Activated T-helper 1 cell treated with Interleukin-2 at 50 U/mL for 16 hours (primary cell): ENCODE data around the gene RTN1.

ENCODE experiments used
- DNase-seq: peaks from one replicate; pipeline ENCODE4 v3.0.0-alpha.2; 2020; ENCODE audit warnings: low read depth

Gene RTN1

DNA sequence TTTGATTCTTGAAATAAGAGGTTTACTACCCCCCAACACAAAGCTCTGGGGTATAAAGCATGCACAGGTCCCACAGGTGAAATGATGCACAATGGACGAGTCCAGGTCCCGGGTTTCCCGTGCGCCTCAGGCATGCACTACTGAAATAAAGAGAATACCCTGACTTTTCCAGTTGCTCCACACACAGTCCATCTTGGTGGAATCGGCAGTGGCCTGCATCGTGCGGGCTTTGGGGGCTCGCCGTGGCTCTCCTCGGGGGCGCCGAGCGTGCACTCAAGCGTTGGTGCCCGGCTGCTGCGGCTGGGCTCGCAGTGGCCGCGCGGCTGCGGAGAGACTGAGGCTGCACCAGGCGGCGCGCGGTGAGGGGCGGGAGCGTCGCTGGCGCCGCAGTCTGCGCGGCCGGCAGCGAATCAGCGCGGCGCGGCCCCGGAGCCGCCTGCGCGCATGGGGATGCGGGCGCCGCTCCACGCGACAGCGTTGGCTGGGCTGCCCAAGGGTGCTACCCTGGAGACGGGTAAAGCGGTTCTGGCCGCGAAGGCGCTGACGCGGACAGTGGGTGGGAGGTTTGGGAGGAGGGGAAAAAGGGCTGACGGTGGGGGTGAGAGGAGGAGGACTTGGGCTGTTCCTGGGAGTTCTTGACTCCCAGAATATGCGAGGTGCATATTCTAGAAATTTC, 240.2 kb downstream of the RTN1 start:
- no peak for DNase-seq

DNA sequence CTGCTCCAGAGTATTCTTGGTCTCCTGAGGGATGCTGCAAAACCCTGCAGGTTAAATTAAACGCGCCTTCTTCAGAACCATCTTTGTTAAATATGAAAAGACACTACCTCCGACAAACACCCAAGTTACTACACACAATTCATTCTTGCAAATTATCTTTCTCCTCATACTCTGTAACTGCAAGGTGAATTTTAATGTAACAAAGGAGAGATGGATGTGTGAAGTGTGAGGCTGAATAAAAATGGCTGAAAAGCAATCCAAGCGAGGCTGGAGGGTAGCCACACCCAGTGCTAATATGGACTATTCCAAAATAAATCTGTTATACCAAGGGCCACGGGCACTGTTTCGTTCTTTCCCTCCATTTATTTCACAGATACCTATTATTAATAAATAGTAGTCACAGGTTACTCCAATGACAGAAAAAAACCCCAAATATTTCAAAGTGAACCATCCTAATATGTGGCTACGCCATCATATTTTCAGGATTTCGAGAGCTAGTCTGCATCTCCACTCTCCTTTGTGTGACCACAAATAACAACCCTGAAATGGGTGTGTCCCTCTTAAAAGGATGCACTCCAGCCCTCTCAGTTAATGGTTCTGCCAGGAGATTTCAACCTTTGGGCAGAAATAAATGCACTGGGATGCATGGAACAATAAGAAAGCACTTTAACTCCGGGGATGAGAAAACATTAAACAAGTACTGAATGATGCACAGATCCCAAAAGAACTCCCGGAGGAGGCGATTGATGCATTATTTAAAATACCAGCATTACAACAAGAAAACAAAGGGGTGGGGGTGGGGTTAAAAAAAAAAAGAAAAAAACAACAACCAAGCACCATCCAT, 240.9 kb downstream of the RTN1 start:
- DNase-seq = no peak

DNA sequence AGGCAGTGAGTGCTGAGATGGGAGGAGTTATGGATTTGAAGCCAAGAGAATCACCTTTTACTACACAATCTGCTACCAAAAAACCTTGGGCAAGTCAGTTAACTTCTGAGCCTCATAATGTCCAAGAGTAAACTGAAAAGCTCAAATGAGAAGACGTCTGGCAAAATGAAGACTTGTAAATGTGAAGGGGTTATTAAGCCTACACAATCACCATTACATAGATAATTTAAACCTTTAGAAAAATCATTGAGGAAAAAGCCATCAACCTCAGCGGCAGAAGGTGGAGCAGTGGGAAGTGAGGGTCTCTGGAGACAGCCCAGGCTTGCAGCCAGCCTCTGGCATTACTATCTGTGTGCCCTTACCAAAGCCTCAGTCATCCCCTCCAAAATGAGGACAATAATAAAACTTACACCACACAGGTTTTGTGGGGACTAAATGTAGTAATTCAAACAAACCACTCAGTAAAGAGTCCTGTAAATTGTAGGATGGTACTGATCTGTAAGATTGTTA, 243.5 kb downstream of the RTN1 start:
- DNase-seq = no peak

DNA sequence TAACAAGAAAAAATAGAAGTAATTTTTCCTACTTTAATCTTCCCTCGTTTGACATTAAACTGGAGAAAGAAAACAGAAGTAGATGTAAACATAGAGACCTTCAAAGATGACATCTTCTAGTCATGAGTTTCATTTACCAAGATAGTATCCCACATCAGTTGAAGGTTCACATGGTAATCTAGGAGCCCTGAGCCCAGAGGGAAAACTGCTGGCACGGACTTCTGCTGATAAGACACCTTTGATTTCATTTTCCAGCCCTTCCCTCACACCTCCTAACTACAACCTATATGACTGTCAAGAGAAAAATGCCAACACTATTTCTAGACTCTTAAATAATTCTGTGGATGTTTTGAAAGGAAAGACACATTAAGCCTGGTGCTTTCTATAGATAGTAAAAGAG, 247.9 kb downstream of the RTN1 start:
- DNase-seq = no peak

DNA sequence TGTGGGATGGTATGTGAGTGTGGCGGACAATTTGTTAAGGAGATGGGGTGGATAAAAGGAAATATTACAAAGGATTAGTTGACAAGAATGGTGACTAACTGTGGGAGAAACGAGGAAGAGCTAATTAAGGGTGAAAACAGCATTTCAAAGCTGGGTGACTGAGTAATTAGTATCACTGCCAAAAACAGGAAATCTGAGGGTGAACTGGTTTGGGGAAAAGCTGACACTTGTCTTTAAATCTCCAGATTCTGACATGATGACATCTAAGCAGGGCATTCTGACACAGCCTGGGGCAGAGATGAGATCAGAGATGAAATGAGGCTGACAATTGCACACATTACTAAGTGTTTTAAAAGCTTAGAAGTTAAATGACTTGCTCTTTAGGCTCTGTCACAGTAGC, 251.5 kb downstream of the RTN1 start:
- DNase-seq = no peak

DNA sequence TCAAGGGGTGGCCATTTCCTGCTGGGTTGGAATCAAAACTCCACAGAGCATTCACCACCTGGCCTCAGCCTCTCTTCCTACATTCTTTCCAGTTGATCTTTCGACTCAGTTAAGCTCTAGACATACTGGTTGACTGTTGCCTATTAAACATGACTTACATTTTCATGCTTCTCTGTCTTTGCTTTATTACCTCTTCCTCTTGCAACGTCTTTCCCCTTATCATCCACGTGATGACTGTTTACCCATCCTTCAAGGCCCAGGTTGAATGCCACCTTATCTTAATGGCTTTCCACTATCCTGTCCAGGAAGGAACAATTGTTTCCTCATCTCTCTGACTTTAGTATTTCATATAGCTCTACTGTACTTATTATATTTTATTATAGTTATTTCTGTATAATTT, 269.5 kb downstream of the RTN1 start:
- no peak for DNase-seq

DNA sequence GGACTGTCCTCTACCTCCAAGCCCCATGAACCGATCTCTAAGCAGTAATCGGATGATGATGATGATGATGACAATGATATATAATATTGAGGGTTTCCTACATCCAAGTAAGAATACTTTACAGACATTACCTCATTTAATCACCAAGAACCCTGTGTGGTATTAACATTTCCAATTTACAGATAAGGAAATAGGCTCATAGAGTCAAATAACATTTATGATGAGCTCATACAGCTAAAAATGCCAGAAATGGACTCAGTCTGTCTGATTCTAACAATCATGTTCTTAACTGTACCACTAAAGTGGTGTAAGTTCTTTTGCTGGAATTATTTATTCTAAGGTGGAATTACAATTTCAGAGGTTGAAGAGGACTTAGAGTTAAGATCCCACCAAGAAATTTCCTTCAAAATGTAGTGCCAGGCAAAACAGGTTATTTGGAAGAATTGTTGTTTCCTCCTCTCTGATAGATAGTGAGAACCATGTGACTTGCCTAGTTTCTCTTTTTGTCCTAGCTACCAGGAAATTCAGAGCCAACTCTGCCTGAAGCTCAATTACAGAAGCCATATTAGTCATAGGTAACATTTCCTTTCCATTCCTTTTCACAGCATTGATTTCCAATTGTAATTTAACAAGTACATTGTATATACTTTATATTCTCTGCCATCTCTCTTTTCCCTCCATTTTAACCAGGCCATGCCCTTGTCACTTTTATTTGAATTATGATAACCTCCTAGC, 270.2 kb downstream of the RTN1 start:
- no peak for DNase-seq

DNA sequence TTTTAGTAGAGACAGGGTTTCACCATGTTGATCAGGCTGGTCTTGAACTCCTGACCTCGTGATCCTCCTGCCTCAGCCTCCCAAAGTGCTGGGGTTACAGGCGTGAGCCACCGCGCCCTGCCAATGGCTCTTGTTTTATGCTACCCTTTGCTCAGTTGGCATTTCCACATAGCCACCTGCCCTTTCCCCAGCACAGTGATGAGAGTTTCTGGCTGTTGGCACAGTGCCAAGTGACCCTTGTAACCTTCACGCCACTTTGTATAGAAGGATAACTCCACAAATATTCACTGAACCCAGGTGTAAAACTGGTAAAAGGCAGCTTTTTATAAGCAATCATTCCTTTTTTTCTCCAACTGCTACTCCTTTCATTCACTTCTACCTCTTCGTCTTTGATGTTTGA, 275.5 kb downstream of the RTN1 start:
- DNase-seq = no peak

DNA sequence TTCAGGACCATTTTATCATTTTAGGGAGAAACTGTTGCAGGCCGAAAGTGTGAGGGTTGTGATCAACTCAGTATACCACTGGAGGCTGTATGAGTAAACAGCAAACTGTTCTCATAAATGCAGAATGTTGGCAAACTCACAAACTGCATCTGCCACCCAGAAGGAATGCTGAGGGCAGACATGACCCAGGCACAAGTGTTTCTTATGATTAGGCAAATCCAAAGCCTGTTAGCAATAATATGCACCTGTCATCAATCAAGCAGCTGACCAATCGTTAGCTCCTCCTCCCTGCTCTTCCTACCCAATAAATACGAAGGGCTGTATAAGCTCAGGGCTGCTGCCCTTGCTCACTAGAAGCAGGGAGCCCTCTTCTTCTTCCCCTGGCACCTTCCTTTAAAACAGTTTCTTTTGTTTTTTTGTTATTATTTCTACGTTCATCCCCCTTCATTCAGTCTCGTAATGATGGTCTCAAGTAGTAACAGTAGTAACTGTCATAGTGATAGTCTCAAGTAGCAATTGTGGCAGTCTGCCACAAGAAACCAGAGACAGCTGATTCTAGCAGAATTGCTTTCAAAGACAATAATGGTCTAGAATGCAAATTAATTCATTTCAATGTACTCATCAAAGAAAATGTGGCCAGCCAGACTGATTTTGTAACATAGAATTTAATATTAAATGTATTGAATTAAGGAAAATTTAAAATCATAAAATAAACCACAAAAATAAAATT, 278.8 kb downstream of the RTN1 start:
- no peak for DNase-seq

DNA sequence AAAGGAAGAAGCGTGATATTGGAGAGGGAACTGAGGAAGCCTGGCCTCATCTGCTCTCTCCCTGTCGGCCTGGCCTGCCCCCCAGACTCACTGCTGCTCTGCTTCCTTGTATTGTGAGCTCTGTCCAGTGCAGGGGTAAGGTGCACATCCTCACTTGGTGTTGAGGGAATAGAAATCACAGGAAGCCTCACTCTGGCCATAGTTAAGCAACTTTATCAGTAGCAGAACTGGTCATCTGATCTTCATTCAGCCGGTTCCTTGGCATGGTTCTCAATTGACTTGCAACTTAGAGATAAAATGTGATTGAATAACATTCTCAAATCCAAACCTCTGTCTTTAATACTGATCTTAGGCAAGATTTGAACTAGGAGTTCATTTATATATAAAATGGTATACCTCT, 282.5 kb downstream of the RTN1 start:
- DNase-seq = no peak

DNA sequence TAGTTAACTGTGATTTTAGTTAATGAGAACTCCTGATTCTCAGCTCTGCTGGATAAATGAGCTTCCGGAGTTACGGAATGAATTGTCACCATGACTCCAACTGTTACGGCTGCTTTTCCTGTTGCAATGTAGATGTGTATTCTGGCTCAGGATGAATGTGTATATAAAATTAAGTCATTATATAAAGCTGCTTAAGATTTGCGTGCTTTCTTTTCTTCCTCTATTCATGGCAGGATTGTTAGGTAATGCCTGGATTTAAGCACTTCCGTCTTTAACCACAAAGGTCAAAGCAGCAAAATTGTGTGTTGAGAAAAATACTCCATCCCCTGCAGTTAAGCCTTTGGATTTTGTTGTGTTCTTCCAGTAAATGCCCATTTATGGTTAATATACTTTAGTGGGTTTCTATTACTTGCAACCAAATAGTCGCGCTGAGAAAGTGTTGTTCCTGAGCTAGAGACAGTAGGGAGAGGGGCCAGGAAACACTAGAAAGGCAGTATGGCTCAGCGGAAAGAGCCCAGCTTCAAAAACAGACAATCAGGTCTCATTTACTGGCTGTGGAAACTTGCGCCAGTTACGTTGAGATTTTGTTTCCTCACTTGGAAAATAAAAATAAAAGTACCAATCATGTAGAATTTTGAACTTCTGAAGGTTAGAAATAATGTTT, 284.6 kb downstream of the RTN1 start:
- no peak for DNase-seq

DNA sequence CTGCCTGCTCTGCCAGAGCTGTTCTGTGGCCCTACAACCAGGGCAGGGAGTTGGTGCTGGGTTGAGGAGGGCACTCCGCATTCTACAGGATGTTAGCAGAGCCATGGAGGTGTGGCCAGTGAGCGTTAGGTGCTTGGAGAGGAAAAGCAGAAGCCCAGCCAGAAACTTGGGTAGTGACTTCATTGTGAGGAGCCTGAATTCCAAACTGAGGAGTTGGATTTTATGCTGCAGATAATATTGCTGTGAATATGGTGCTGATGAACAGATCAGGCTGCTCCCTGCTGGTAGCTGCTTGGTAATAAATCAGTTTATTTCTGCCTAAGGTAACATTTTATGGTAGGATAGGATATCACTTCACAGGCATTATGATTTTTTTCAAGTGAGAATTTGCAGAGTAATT, 286.8 kb downstream of the RTN1 start:
- DNase-seq = no peak

DNA sequence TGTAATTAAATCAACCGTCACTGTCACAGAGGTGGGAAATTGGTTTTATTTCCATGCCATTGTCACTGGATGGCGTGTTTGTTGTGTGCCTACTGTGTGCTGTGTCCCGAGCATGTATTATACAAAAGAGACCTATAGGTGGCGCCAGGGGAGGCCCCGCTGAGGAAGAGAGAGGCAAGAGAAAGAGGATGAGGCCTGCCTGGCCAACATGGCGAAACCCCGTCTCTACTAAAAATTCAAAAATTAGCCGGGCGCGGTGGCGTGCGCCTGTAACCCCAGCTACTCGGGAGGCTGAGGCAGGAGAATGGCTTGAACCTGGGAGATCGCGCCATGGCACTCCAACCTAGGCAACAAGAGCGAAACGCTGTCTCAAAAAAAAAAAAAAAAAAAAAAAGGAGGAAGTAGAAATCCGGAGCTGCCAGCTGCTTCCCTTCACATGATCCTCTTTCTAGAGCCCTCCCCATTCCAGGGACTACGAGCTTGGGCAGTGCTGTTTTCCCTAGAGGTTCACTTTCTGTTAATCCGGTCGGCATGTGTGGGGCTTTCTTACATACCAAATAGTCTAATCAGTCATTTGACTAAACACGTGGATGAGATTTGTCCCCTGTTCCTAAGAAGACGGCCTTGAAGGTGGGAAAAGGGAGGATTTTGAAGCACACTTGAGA, 287.6 kb downstream of the RTN1 start:
- no peak for DNase-seq

DNA sequence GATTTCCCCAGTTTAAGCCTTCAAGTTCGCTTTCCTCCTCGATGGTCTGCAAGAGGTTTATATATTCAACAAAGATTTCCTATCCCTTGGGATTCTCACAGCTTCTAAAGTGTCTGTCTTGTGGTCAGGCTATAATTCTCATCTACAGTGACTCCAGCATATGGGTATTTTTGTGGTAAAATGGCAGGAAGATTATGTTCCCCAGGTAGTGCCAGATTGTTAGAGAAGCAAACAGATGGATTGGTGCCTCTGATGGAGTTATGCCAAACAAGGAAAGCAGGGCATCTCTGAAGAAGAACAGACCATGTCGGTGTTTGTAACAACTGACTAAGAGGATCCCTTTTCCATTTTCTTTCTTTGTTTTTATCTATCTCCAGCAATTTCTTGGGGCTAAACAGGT, 288.4 kb downstream of the RTN1 start:
- DNase-seq = no peak

DNA sequence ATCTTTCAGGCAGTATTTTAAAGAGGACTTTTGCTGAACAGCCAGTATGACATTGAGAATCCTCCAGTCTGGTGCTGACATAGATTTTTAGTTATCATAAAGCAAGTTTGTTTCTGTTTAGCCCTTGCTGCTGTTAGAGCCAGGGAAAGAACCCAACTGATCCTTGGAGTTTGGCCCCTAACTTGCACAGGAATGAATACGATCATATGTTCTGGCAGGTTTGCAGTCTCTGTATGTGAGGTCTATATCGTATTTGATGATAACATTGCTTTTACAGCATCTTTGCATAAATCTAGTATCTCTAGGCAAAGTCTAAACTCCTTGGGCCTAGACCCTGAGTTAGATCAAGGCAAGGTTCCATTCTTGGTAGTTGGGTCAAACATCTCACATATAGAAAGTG, 289.7 kb downstream of the RTN1 start:
- no peak for DNase-seq

DNA sequence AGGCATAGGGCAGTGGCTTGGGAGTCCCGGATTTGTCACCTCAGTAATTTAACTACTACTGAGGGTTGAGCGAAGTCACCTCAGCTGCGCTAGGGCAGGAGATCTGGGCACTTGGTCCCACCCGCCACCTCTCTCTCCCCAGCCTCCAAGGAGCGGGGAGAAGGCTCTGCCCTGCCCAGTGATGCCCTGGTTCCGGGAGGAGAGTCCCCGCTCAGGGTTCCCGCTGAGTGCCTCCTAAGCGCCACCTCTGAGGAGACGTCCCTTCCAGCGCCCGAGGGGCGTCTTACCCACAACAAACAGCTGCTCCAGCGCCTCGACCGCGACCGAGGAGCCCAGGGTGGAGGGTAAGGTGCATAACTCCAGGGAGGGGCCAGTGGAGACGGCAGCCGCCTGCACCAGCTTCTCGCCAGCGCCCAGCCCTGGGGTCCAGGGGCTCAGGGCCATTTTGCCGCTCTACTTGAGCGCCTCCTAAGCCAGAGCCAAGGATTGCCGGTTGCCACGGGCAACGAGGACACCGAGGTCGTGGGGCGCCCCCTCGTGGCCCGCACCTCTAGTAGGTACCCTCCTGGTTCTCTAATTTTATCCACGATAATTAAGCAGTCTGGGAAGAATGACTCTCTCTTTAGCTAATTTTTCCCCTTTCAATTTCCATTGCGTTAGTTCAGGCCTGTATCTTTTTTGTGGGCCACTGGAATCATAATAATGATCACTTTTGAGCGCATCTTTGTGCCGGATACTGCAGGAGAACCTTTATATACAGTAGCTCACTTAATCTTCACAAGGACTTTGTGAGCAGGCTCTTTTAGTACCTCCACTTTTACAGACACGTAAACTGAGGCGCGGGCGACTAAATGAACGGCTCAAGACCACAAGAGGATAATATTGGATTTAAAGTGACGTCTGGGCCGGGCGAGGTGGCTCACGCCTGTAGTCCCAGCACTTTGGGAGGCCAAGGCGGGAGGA, 294.0 kb downstream of the RTN1 start, which contains the start of gene CCDC175:
CCDC175 (minus strand) TSS at position 481 of the 963 bp plus-strand sequence; CDS start at position 444, 37 bp downstream.
- peak; percentile 66 for DNase-seq

DNA sequence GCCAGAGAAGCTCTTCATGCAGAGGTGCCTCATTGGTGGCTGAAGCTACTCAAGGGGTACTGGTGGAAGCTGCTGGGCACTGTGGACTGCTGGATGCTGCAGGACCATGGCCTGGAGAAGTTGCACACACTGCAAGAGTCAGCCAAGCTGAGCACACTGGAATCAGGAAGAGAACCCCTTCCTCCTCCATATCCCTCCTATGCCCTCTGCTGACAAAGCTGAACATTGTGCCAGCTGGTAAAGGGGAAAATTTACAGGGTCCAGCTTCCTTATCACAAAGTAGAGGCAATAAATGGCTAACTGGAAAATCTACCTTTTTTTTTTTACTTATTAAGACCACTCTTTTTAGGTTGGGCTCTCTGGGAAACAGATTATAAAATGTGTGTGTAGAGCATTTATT, 300.5 kb downstream of the RTN1 start:
- no peak for DNase-seq

DNA sequence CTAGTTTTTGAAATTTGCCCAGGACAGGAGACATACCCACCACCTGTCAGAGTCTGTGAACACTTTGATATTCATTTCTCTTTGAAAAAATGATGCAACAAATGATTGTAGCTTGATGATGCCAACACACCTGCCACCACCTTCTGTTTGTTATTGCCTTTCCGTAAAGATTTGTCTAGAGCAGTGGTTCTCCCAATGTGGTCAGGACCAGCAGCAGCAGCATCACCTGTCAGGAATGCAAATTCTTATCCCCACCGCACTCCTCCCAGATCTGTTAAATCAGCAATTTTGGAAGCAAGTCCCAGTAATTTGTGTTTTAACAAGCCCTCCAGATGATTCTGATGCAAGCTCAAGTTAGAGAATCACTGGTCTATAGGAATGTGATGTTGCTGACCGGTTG, 303.9 kb downstream of the RTN1 start:
- no peak for DNase-seq

DNA sequence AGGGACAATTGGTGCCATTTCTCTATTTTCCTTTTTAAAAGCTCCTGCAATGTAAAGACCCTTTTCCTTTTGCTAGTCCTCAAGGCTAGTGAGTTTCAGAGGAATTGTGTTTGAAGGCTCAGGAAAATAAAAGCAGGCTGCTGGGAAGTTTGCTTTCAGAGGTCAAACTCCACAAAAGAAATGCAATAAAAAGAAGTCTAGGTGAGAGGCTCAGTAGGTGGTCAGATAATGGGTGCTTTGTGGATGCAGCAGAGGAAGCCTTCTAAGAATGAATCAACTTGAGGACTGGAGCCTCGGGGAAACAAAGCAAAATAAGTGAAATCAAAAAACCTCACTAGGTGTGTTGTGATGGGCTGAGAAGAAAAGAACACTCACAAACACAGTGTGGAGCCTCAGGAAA, 304.3 kb downstream of the RTN1 start:
- DNase-seq = no peak

DNA sequence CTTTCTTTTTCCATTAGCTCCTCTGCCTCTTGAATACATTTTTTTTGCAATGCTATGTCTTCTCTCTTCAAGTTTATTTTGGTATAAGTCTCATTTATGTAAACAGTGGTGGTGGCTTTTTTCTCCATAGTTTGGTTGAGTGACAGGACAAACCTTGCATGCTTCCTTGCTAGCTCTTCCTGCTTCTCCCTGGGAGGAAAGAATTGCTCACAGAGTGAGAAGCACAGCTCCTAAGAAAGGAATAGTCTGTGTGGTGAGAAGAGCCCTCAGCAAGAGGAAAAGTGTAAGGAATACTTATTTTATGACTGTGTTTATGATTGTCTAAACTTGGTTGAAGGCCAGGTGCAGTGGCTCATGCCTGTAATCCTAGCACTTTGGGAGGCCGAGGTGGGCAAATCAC, 305.5 kb downstream of the RTN1 start:
- no peak for DNase-seq
